NCI-H128 (cell line): ENCODE measurements around the gene IRS1.
"Not testable (repeated sequence)": the region's sequence is repeated elsewhere in the genome, so short reads cannot be mapped to it uniquely, and the experiment has no call there.

Experiments used
- DNase-seq: peaks from one replicate; lab custom pipeline; 2025; ENCODE audit not compliant: unreplicated experiment; lab: John Stamatoyannopoulos, UW

The IRS1 gene

GRCh38 chr2:226799211-226799975, at the start of gene IRS1:
Gene IRS1 (minus strand): TSS chr2:226799820. CDS start chr2:226798738, 1,082 bp downstream.
- DNase-seq, result no peak

- no peak for DNase-seq
Measured at GRCh38 chr2:226849349-226849748, 49.7 kb upstream of the IRS1 start.

- DNase-seq, result no peak
Measured at GRCh38 chr2:226847511-226847910, 47.9 kb upstream of the IRS1 start.

- DNase-seq, result no peak
Measured at GRCh38 chr2:226847090-226847489, 47.5 kb upstream of the IRS1 start.

GRCh38 chr2:226845386-226846116, 45.9 kb upstream of the IRS1 start:
- no peak for DNase-seq

- DNase-seq, result not testable (repeated sequence)
Measured at GRCh38 chr2:226843001-226843400, 43.4 kb upstream of the IRS1 start.

- no peak for DNase-seq
Measured at GRCh38 chr2:226839951-226840350, 40.3 kb upstream of the IRS1 start.

GRCh38 chr2:226839161-226839560, 39.5 kb upstream of the IRS1 start:
- DNase-seq, result no peak

GRCh38 chr2:226838722-226839121, 39.1 kb upstream of the IRS1 start:
- DNase-seq, result no peak

- DNase-seq, result no peak
Measured at GRCh38 chr2:226837787-226838603, 38.4 kb upstream of the IRS1 start.

- DNase-seq, result no peak
Measured at GRCh38 chr2:226837334-226837733, 37.7 kb upstream of the IRS1 start.

- no peak for DNase-seq
Measured at GRCh38 chr2:226836548-226836885, 36.9 kb upstream of the IRS1 start.

GRCh38 chr2:226835796-226836547, 36.4 kb upstream of the IRS1 start, which contains the start of gene RHBDD1:
Gene RHBDD1 (plus strand): TSS chr2:226836054. CDS start chr2:226864694, 28,640 bp downstream.
- peak; percentile 75 for DNase-seq

GRCh38 chr2:226835420-226835795, 35.8 kb upstream of the IRS1 start:
- no peak for DNase-seq

GRCh38 chr2:226834880-226835279, 35.3 kb upstream of the IRS1 start:
- DNase-seq, result not testable (repeated sequence)

GRCh38 chr2:226832061-226832460, 32.4 kb upstream of the IRS1 start:
- DNase-seq, result no peak

GRCh38 chr2:226831266-226831665, 31.6 kb upstream of the IRS1 start:
- no peak for DNase-seq

GRCh38 chr2:226829721-226830631, 30.4 kb upstream of the IRS1 start:
- DNase-seq, result no peak

GRCh38 chr2:226828191-226828590, 28.6 kb upstream of the IRS1 start:
- no peak for DNase-seq

GRCh38 chr2:226825056-226825455, 25.4 kb upstream of the IRS1 start:
- DNase-seq, result no peak
